ENCODE results near the gene CDCA7L.

DNA sequence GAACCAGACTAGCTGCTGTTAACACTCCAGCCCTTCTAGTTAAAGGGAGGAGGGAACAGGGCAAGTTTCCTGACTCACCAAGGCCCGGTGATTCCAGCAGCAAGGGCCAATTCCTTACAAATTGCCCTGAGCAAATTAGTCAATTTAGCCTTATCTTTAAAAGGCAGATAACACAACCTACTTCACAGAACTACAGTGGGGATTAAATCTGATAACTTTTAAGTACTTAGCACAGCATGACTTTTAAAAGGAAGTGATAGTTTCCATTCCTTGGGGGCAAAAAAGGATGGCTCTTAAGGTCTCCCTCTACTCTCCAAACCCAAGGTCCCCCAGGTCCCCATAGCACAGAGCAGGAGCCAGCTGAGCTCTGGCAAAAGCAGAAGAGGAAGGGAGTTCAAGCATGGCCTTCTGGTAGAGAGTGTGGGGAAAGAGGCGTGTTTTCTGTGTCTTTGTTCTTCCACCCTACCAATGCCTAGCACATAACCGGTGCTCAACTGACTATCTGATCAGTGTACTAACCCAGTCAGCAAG, 4.0 kb downstream of the CDCA7L start:
- no peak for TF ChIP-seq MAZ (IDR thresholded peaks at IDR 0.05; ENCODE audit: borderline replicate concordance, low read depth, low read length)
- no peak for TF ChIP-seq MAZ (CRISPR knock-in tag; IDR thresholded peaks at IDR 0.05; ENCODE audit: low read depth)
- no peak for TF ChIP-seq HMG20B (CRISPR knock-in tag; conservative IDR thresholded peaks at IDR 0.05)
- TF ChIP-seq, protein P1, sequence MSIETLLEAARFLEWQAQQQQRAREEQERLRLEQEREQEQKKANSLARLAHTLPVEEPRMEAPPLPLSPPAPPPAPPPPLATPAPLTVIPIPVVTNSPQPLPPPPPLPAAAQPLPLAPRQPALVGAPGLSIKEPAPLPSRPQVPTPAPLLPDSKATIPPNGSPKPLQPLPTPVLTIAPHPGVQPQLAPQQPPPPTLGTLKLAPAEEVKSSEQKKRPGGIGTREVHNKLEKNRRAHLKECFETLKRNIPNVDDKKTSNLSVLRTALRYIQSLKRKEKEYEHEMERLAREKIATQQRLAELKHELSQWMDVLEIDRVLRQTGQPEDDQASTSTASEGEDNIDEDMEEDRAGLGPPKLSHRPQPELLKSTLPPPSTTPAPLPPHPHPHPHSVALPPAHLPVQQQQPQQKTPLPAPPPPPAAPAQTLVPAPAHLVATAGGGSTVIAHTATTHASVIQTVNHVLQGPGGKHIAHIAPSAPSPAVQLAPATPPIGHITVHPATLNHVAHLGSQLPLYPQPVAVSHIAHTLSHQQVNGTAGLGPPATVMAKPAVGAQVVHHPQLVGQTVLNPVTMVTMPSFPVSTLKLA (IDR thresholded peaks at IDR 0.05) = no peak
- no peak for TF ChIP-seq ZNF749 (CRISPR knock-in tag; IDR thresholded peaks at IDR 0.05; ENCODE audit: borderline replicate concordance)
- TF ChIP-seq, protein P2, sequence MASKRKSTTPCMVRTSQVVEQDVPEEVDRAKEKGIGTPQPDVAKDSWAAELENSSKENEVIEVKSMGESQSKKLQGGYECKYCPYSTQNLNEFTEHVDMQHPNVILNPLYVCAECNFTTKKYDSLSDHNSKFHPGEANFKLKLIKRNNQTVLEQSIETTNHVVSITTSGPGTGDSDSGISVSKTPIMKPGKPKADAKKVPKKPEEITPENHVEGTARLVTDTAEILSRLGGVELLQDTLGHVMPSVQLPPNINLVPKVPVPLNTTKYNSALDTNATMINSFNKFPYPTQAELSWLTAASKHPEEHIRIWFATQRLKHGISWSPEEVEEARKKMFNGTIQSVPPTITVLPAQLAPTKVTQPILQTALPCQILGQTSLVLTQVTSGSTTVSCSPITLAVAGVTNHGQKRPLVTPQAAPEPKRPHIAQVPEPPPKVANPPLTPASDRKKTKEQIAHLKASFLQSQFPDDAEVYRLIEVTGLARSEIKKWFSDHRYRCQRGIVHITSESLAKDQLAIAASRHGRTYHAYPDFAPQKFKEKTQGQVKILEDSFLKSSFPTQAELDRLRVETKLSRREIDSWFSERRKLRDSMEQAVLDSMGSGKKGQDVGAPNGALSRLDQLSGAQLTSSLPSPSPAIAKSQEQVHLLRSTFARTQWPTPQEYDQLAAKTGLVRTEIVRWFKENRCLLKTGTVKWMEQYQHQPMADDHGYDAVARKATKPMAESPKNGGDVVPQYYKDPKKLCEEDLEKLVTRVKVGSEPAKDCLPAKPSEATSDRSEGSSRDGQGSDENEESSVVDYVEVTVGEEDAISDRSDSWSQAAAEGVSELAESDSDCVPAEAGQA (IDR thresholded peaks at IDR 0.05; ENCODE audit: low read depth) = no peak
- TF ChIP-seq, protein P2 (CRISPR knock-in tag; IDR thresholded peaks at IDR 0.05; ENCODE audit: borderline replicate concordance) = no peak
- TF ChIP-seq CEBPB (IDR thresholded peaks at IDR 0.05; ENCODE audit: borderline replicate concordance, low read depth, low read length) = no peak
- TF ChIP-seq EP300 (IDR thresholded peaks at IDR 0.05; ENCODE audit: low read depth in 2 of 2, low read length in 2 of 2) = no peak
- TF ChIP-seq EP300 (CRISPR knock-in tag; IDR thresholded peaks at IDR 0.05; ENCODE audit: borderline replicate concordance) = no peak
- no peak for TF ChIP-seq ZFX (CRISPR knock-in tag; IDR thresholded peaks at IDR 0.05; ENCODE audit: low read depth)
